Peyer's patch (tissue), 4 donors: ENCODE data around the gene DNAJC8. TPM values are rescaled to one million over a fixed set of nuclear protein-coding genes. Genes with fewer than 3 reads are reported as not detected.

Experiments used
- DNase-seq, 3 donors: peaks; one replicate each; pipeline ENCODE4 v3.0.0-alpha.2; 2017 to 2019
- H3K27ac ChIP-seq, 4 donors: fragments of 200-600 bp; sonication (generic); one replicate each; pipeline ENCODE4 v1.5.1; 2016 to 2019
- H3K27me3 ChIP-seq, 2 donors: fragments of 200-600 bp; sonication (generic); one replicate each; pipeline ENCODE4 v1.5.1; 2019
- H3K36me3 ChIP-seq, 3 donors: fragments of 200-600 bp; sonication (generic); one replicate each; pipeline ENCODE4 v1.5.1; 2016 to 2019
- H3K4me1 ChIP-seq, 4 donors: fragments of 200-600 bp; sonication (generic); one replicate each; pipeline ENCODE4 v1.5.1; 2016 to 2019
- H3K4me3 ChIP-seq, 4 donors: fragments of 200-600 bp; sonication (generic); 1 replicate in 3 of 4; 2 replicates in 1 of 4; pipeline ENCODE4 v1.5.1; 2016 to 2019; ENCODE audit warnings: mild to moderate bottlenecking in 1 of 4
- H3K9me3 ChIP-seq, 4 donors: fragments of 200-600 bp; sonication (generic); one replicate each; pipeline ENCODE4 v1.5.1; 2016 to 2019; ENCODE audit warnings: mild to moderate bottlenecking in 1 of 4
- CTCF ChIP-seq, 6 experiments: fragments of 450-650 bp in 4 of 6; fragments of 200-600 bp in 2 of 6; sonication (generic) in 1 of 6; IDR thresholded peaks; one replicate each; pipeline ENCODE4 v1.5.1; 2017 to 2019; ENCODE audit warnings: antibody characterized with exemption in 6 of 6, mild to moderate bottlenecking in 3 of 6, moderate library complexity in 1 of 6
- POLR2A ChIP-seq, 2 donors: fragments of 450-650 bp; IDR thresholded peaks; one replicate each; pipeline ENCODE4 v1.5.1; 2017; ENCODE audit warnings: antibody characterized with exemption in 2 of 2, mild to moderate bottlenecking in 2 of 2, moderate library complexity in 2 of 2
- total RNA-seq, 4 donors: library from RNA; depleted of rRNA; stranded (reverse); fragments of >200 nt; gene quantifications; one replicate each; pipeline ENCODE4 v1.1.0, GENCODE V29; 2016

DNAJC8 gene
- total RNA-seq, 4 donors from 2014 or later = 25.9 to 52.8 (median 33.0) TPM

- peak; percentile 82 to 94 (median 90) for DNase-seq
- peak overlapping the region; percentile 77 to 93 (median 86) for H3K27ac ChIP-seq
- no peaks in the 10 kb centered on the region for H3K27me3 ChIP-seq
- peak overlapping the region in 2 of 4 donors; percentile 7 to 12 for H3K4me3 ChIP-seq
- H3K36me3 ChIP-seq = no peaks in the 10 kb centered on the region
- peaks cover 9 to 32% (median 17%) of the 10 kb centered on the region in 4 donors for H3K4me1 ChIP-seq
- no peaks in the 10 kb centered on the region for H3K9me3 ChIP-seq
- peak; percentile 92 to 95 (median 94) for TF ChIP-seq CTCF (IDR thresholded peaks at IDR 0.05)
- no peak for TF ChIP-seq POLR2A (IDR thresholded peaks at IDR 0.05)
These were observed 15.6 kb upstream of the DNAJC8 start for GRCh38 chr1:28248273-28249012.

DNA sequence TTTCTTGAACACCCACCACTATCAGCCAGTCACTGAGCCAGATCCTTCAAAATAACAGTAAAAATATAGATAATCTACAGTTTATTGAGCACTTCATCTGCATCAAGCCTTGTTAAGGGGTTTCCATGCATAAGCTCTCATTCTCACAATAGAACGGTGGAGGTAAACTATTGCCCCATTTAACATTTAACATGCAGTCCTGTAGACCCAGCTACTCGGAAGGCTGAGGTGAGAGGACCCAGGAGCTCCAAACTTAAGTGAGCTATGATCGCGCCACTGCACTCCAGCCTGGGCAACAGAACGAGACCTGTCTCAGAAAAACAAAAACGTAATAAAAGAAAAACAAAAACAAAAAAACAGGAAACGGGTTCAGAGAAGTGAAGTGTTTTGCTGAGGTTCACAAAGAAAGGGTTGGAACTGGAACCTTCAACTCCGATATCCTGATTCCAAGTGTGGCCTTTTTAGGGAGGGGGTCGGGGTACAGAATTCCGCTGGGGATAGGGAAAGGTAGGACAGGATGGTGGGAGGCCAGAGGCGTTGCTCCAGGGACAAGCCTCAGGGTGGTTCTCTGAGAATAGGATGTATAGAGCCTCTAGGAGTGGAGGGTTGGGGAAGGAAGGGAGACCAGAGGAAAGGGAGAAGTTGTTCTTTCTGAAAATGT, 14.9 kb upstream of the DNAJC8 start:
- DNase-seq = no peak
- TF ChIP-seq CTCF (IDR thresholded peaks at IDR 0.05) (no peak), POLR2A (IDR thresholded peaks at IDR 0.05) (no peak)
- Histone ChIP-seq H3K4me3 (peak overlapping the region; percentile 10 to 69 (median 52)), H3K27me3 (no peaks in the 10 kb centered on the region), H3K4me1 (peaks cover 9 to 39% (median 19%) of the 10 kb centered on the region in 4 donors), H3K36me3 (no peaks in the 10 kb centered on the region), H3K9me3 (no peaks in the 10 kb centered on the region), H3K27ac (peak overlapping the region; percentile 77 to 93 (median 86))

DNA sequence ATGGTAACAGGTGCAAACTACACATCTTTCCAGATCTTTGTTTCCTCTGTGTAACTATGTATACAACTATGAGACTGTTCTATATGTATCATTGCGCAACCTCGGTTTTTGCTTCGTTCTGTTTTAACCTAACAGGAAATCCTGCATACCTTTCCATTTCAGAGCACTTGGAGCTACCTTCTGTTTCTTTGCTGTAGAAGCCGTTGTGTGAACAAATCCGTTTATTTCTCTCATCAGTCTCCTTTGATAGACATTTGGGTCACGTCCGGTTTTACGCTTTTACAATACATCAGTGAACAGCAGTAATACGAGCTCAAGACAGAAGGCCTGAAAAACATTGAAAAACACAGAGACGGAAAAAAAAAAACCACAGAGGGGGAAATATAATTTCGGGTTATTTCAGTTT, 13.6 kb upstream of the DNAJC8 start:
- Histone ChIP-seq H3K27ac (peak overlapping the region; percentile 85 to 93 (median 90)), H3K4me1 (peaks cover 9 to 39% (median 19%) of the 10 kb centered on the region in 4 donors), H3K9me3 (no peaks in the 10 kb centered on the region), H3K4me3 (peak overlapping the region; percentile 56 to 69 (median 62)), H3K36me3 (no peaks in the 10 kb centered on the region), H3K27me3 (no peaks in the 10 kb centered on the region)
- no peak for TF ChIP-seq CTCF (IDR thresholded peaks at IDR 0.05)
- no peak for TF ChIP-seq POLR2A (IDR thresholded peaks at IDR 0.05)
- DNase-seq = peak in 1 of 3 donors; percentile 43

- H3K27me3 ChIP-seq = no peaks in the 10 kb centered on the region
- TF ChIP-seq CTCF (IDR thresholded peaks at IDR 0.05) (no peak), POLR2A (IDR thresholded peaks at IDR 0.05) (no peak)
- DNase-seq = peak in 1 of 3 donors; percentile 45
- peak overlapping the region; percentile 48 to 85 (median 72) for H3K27ac ChIP-seq
- no peaks in the 10 kb centered on the region for H3K9me3 ChIP-seq
- peaks cover 9 to 39% (median 19%) of the 10 kb centered on the region in 4 donors for H3K4me1 ChIP-seq
- peak overlapping the region in 1 of 4 donors; percentile 69 for H3K4me3 ChIP-seq
- H3K36me3 ChIP-seq = no peaks in the 10 kb centered on the region
These were observed 11.9 kb upstream of the DNAJC8 start for GRCh38 chr1:28244549-28245251.

DNA sequence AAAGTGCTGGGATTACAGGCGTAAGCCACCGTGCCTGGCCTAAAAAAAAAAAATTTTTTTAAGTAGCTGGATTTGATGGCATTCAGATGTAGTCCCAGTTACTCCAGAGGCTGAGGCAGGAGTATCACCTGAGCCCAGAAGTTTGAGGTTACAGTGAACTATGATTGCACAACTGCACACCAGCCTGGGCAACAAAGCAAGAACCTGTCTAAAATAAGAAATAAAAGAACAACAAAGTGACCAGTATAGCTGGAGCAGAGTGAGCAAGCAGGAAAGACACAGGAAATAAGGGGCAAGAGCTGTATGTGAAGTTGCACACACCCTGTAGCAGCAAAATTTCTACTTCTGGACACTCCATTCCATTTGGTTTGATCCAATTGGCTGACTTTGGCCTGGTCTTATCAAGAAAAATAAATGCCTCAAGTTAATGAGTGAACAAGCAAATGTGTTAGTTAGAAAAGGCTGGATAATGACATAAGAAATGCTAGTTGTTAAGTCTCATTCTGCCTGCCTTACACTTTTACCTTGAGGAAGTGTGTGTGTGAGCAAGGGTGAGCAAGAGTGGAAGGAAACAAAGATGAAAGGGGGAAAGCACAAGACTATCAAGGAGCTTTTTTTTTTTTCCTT, 11.0 kb upstream of the DNAJC8 start:
- peak in 1 of 2 donors; percentile 27 for TF ChIP-seq POLR2A (IDR thresholded peaks at IDR 0.05)
- TF ChIP-seq CTCF (IDR thresholded peaks at IDR 0.05) = no peak
- peak overlapping the region; percentile 48 to 85 (median 72) for H3K27ac ChIP-seq
- H3K4me3 ChIP-seq = peak overlapping the region in 1 of 4 donors; percentile 0
- H3K9me3 ChIP-seq = no peaks in the 10 kb centered on the region
- no peak for DNase-seq
- H3K36me3 ChIP-seq = no peaks in the 10 kb centered on the region
- H3K27me3 ChIP-seq = no peaks in the 10 kb centered on the region
- peaks cover 6 to 36% (median 19%) of the 10 kb centered on the region in 4 donors for H3K4me1 ChIP-seq
